GM21447 (cell line): ENCODE data around the gene HTRA3.

Source experiments
- ATAC-seq: cut with Tn5 transposase; IDR thresholded peaks from one replicate; pipeline ENCODE4 v1.9.1; 2021; ENCODE audit not compliant: unreplicated experiment

Gene HTRA3

GRCh38 chr4:8352368-8353157 is 83.0 kb downstream of the HTRA3 start:
- no peak for ATAC-seq

- ATAC-seq: no peak
These were observed 83.7 kb downstream of the HTRA3 start for GRCh38 chr4:8353158-8353669.

GRCh38 chr4:8353912-8354453 is 84.4 kb downstream of the HTRA3 start:
- no peak for ATAC-seq

GRCh38 chr4:8355306-8355705 is 85.8 kb downstream of the HTRA3 start:
- no peak for ATAC-seq

GRCh38 chr4:8355864-8356565 is 86.5 kb downstream of the HTRA3 start:
- ATAC-seq: no peak
